Small intestine (tissue), 7 donors: Measurements from ENCODE around the gene SYT8. TPM values are rescaled to one million over a fixed set of nuclear protein-coding genes. Genes with fewer than 3 reads are reported as not detected.
"Not testable (repeated sequence)": the region's sequence is repeated elsewhere in the genome, so short reads cannot be mapped to it uniquely, and the experiment has no call there.

Experiments used
- DNase-seq, 2 donors: peaks; one replicate each; pipeline versions ENCODE4 v3.0.0 to v3.0.0-alpha.2; 2013
- FAIRE-seq: peaks from 2 replicates; lab custom pipeline; 2012; peaks lifted over from hg19 to GRCh38; lab: Jason Lieb, UNC
- H3K27ac ChIP-seq, 3 donors: one replicate each; pipeline ENCODE4 v1.5.1; 2013; ENCODE audit warnings: low read length in 2 of 3, mild to moderate bottlenecking in 2 of 3, control low read depth in 1 of 3, inconsistent platforms in 1 of 3, low read depth in 1 of 3, moderate library complexity in 1 of 3
- H3K27me3 ChIP-seq, 3 donors: one replicate each; pipeline ENCODE4 v1.6.1; 2013; ENCODE audit warnings: low read length in 3 of 3, inconsistent platforms in 1 of 3; ENCODE audit not compliant: control insufficient read depth in 3 of 3, insufficient read depth in 3 of 3
- H3K36me3 ChIP-seq, 3 donors: one replicate each; pipeline ENCODE4 v1.6.1; 2013; ENCODE audit warnings: low read length in 3 of 3, inconsistent platforms in 1 of 3, low read depth in 1 of 3, mild to moderate bottlenecking in 1 of 3, moderate library complexity in 1 of 3; ENCODE audit not compliant: control insufficient read depth in 3 of 3, insufficient read depth in 2 of 3
- H3K4me1 ChIP-seq, 3 donors: one replicate each; pipeline ENCODE4 v1.6.1; 2013; ENCODE audit warnings: low read length in 2 of 3, inconsistent platforms in 1 of 3, low read depth in 1 of 3, mild to moderate bottlenecking in 1 of 3, moderate library complexity in 1 of 3; ENCODE audit not compliant: control insufficient read depth in 3 of 3, insufficient read depth in 2 of 3
- H3K4me3 ChIP-seq, 3 donors: one replicate each; pipeline ENCODE4 v1.5.1; 2013; ENCODE audit warnings: low read length in 3 of 3, control low read depth in 1 of 3, inconsistent platforms in 1 of 3, low read depth in 1 of 3, mild to moderate bottlenecking in 1 of 3, moderate library complexity in 1 of 3
- H3K9me3 ChIP-seq, 2 donors: one replicate each; pipeline ENCODE4 v1.6.1; 2013; ENCODE audit warnings: low read depth in 1 of 2, low read length in 1 of 2; ENCODE audit not compliant: control insufficient read depth in 2 of 2, insufficient read depth in 1 of 2
- whole genome bisulfite sequencing, 3 donors: extraction: QIAGEN DNeasy Blood & Tissue Kit; methylation state at CpG; one replicate each; pipeline ENCODE4 v1.1.7; 2013; 5-methylcytosine and 5-hydroxymethylcytosine counted together
- polyA plus RNA-seq, 4 donors: library from polyadenylated mRNA; stranded (reverse) in 3 of 4; unstranded in 1 of 4; fragments of 200-250 nt in 3 of 4; fragments of 120-200 nt in 1 of 4; gene quantifications; one replicate each; pipeline versions ENCODE4 v1.2.1 to v1.2.3, GENCODE V29; 2013
- donor health status: healthy with polysubstance abuse.
- donor health status: control.
- donor health status: control.
- donor health status: Bipolar disorder and iron deficiency.
- donor health status: healthy.

Gene SYT8
- polyA plus RNA-seq, 4 donors, result 3.1 to 46.5 (median 24.2) TPM

GRCh38 chr11:1813356-1813755 lies 21.4 kb upstream of the SYT8 start:
- H3K27me3 ChIP-seq, FAIRE-seq, H3K27ac ChIP-seq, H3K36me3 ChIP-seq, DNase-seq, H3K4me1 ChIP-seq, H3K4me3 ChIP-seq: not testable (repeated sequence)
- H3K9me3 ChIP-seq, result peaks cover 0 to 18% of the 10 kb centered on the region in 2 donors
- WGBS, 3 donors, result 86 to 92% (median 87%) methylated on average over 9 of the region's 9 CpGs

GRCh38 chr11:1814691-1815090 lies 20.1 kb upstream of the SYT8 start:
- no peak for FAIRE-seq
- 80 to 86% (median 83%) methylated on average over 9 to 10 of the region's 10 CpGs for WGBS, 3 donors
- Histone ChIP-seq H3K4me3 (no peak overlapping the region), H3K27ac (no peak overlapping the region), H3K9me3 (peaks cover 0 to 24% of the 10 kb centered on the region in 2 donors), H3K27me3 (peaks cover 0 to 4% (median 0%) of the 10 kb centered on the region in 3 donors), H3K4me1 (no peaks in the 10 kb centered on the region), H3K36me3 (no peaks in the 10 kb centered on the region)
- DNase-seq, result no peak

- Histone ChIP-seq H3K36me3 (no peaks in the 10 kb centered on the region), H3K27ac (no peak overlapping the region), H3K4me3 (no peak overlapping the region), H3K9me3 (peaks cover 0 to 23% of the 10 kb centered on the region in 2 donors), H3K4me1 (no peaks in the 10 kb centered on the region), H3K27me3 (peaks cover 0 to 4% (median 0%) of the 10 kb centered on the region in 3 donors)
- DNase-seq (no peak), FAIRE-seq (no peak)
- WGBS, 3 donors, result 87 to 92% (median 87%) methylated on average over 8 of the region's 8 CpGs
Observed at GRCh38 chr11:1815311-1815710, 19.5 kb upstream of the SYT8 start.

GRCh38 chr11:1815751-1816150 lies 19.0 kb upstream of the SYT8 start:
- H3K27ac ChIP-seq, result no peak overlapping the region
- no peaks in the 10 kb centered on the region for H3K4me1 ChIP-seq
- no peaks in the 10 kb centered on the region for H3K36me3 ChIP-seq
- DNase-seq (no peak), FAIRE-seq (no peak)
- peaks cover 0 to 2% (median 0%) of the 10 kb centered on the region in 3 donors for H3K27me3 ChIP-seq
- 79 to 84% (median 81%) methylated on average over 7 of the region's 7 CpGs for WGBS, 3 donors
- H3K4me3 ChIP-seq, result no peak overlapping the region
- peaks cover 0 to 23% of the 10 kb centered on the region in 2 donors for H3K9me3 ChIP-seq

GRCh38 chr11:1817000-1817399 lies 17.8 kb upstream of the SYT8 start:
- H3K27ac ChIP-seq, result no peak overlapping the region
- WGBS, 3 donors, result 85 to 91% (median 87%) methylated on average over 5 of the region's 5 CpGs
- no peak overlapping the region for H3K4me3 ChIP-seq
- H3K4me1 ChIP-seq, result no peaks in the 10 kb centered on the region
- H3K9me3 ChIP-seq, result peaks cover 0 to 21% of the 10 kb centered on the region in 2 donors
- no peaks in the 10 kb centered on the region for H3K36me3 ChIP-seq
- H3K27me3 ChIP-seq, result peaks cover 0 to 2% (median 0%) of the 10 kb centered on the region in 3 donors
- DNase-seq (no peak), FAIRE-seq (no peak)

- no peak overlapping the region for H3K27ac ChIP-seq
Observed at GRCh38 chr11:1817511-1817910, 17.3 kb upstream of the SYT8 start.

GRCh38 chr11:1819074-1819473 lies 15.7 kb upstream of the SYT8 start:
- no peaks in the 10 kb centered on the region for H3K4me1 ChIP-seq
- H3K36me3 ChIP-seq, result no peaks in the 10 kb centered on the region
- no peak overlapping the region for H3K27ac ChIP-seq
- peaks cover 0 to 14% of the 10 kb centered on the region in 2 donors for H3K9me3 ChIP-seq
- no peak overlapping the region for H3K4me3 ChIP-seq
- no peaks in the 10 kb centered on the region for H3K27me3 ChIP-seq
- WGBS, 3 donors, result 58 to 90% (median 89%) methylated on average over 3 of the region's 3 CpGs
- DNase-seq, result no peak
- FAIRE-seq, result no peak

More at GRCh38 chr11:1817511-1817910, 17.3 kb upstream of the SYT8 start:
- peaks cover 0 to 18% of the 10 kb centered on the region in 2 donors for H3K9me3 ChIP-seq
- WGBS, 3 donors, result 68 to 79% (median 73%) methylated on average over 1 of the region's 1 CpG
- H3K4me1 ChIP-seq, result no peaks in the 10 kb centered on the region
- no peak overlapping the region for H3K4me3 ChIP-seq
- H3K27me3 ChIP-seq, result peaks cover 0 to 2% (median 0%) of the 10 kb centered on the region in 3 donors
- FAIRE-seq (no peak), DNase-seq (no peak)
- no peaks in the 10 kb centered on the region for H3K36me3 ChIP-seq

- no peaks in the 10 kb centered on the region for H3K36me3 ChIP-seq
- H3K4me1 ChIP-seq, result peaks cover 0 to 9% (median 0%) of the 10 kb centered on the region in 3 donors
- FAIRE-seq (no peak), DNase-seq (no peak)
- no peak overlapping the region for H3K27ac ChIP-seq
- peaks cover 0 to 14% of the 10 kb centered on the region in 2 donors for H3K9me3 ChIP-seq
- 83 to 88% (median 86%) methylated on average over 14 of the region's 14 CpGs for WGBS, 3 donors
- no peaks in the 10 kb centered on the region for H3K27me3 ChIP-seq
- no peak overlapping the region for H3K4me3 ChIP-seq
Observed at GRCh38 chr11:1820463-1821325, 14.1 kb upstream of the SYT8 start.
